Activated CD4-positive, alpha-beta T cell treated with anti-CD3 and anti-CD28 coated beads, Interleukin-2, Interleukin-4, amounts not matched to agents 100 ng/mL and 50 ng/mL, durations not matched to agents 16 hours and 8 hours (primary cell): ENCODE measurements around the gene IFITM10.

Experiments used
- DNase-seq: peaks from one replicate; pipeline ENCODE4 v3.0.0-alpha.2; 2020; ENCODE audit warnings: low spot score

The IFITM10 gene

GRCh38 chr11:1752907-1753228 lies 2.5 kb upstream of the IFITM10 start:
- no peak for DNase-seq

GRCh38 chr11:1751999-1752906 lies 1.9 kb upstream of the IFITM10 start:
- no peak for DNase-seq

GRCh38 chr11:1751531-1751921 lies 1.1 kb upstream of the IFITM10 start:
- DNase-seq = no peak

GRCh38 chr11:1750840-1751530 lies 590 bp upstream of the IFITM10 start:
- DNase-seq = no peak

GRCh38 chr11:1749395-1750351 lies 722 bp downstream of the IFITM10 start:
- no peak for DNase-seq

GRCh38 chr11:1748636-1749394 lies 1.6 kb downstream of the IFITM10 start:
- DNase-seq = no peak

- no peak for DNase-seq
Measured at GRCh38 chr11:1747753-1748635, 2.4 kb downstream of the IFITM10 start.

- DNase-seq = no peak
Measured at GRCh38 chr11:1746956-1747752, 3.2 kb downstream of the IFITM10 start.

- DNase-seq = no peak
Measured at GRCh38 chr11:1746511-1746931, 3.9 kb downstream of the IFITM10 start.

GRCh38 chr11:1745701-1746320 lies 4.6 kb downstream of the IFITM10 start:
- DNase-seq = no peak

GRCh38 chr11:1744891-1745700 lies 5.3 kb downstream of the IFITM10 start:
- no peak for DNase-seq

GRCh38 chr11:1744137-1744886 lies 6.1 kb downstream of the IFITM10 start:
- no peak for DNase-seq

GRCh38 chr11:1743585-1744136 lies 6.7 kb downstream of the IFITM10 start:
- no peak for DNase-seq

GRCh38 chr11:1742869-1743584 lies 7.4 kb downstream of the IFITM10 start:
- no peak for DNase-seq

GRCh38 chr11:1742371-1742770 lies 8.0 kb downstream of the IFITM10 start:
- no peak for DNase-seq

GRCh38 chr11:1741741-1742140 lies 8.7 kb downstream of the IFITM10 start:
- DNase-seq = no peak
